Parathyroid adenoma (tissue), 2 donors: Measurements from ENCODE around the gene S1PR3.

ENCODE experiments used
- H2AFZ ChIP-seq: fragments of 300-600 bp; sonication (generic); one replicate; pipeline ENCODE4 v1.7.0; 2017; ENCODE audit warnings: antibody characterized with exemption, mild to moderate bottlenecking
- H3K27ac ChIP-seq: fragments of 300-600 bp; sonication (generic); one replicate; pipeline ENCODE4 v1.7.0; 2017
- H3K27me3 ChIP-seq: fragments of 300-600 bp; sonication (generic); one replicate; pipeline ENCODE4 v1.7.0; 2017; ENCODE audit warnings: low read length; ENCODE audit not compliant: control insufficient read depth, insufficient read depth
- H3K36me3 ChIP-seq: fragments of 300-600 bp; sonication (generic); one replicate; pipeline ENCODE4 v1.7.0; 2017; ENCODE audit warnings: low read length; ENCODE audit not compliant: control insufficient read depth, insufficient read depth
- H3K4me1 ChIP-seq: fragments of 300-600 bp; sonication (generic); one replicate; pipeline ENCODE4 v1.7.0; 2017; ENCODE audit warnings: control low read depth
- H3K4me2 ChIP-seq: fragments of 300-600 bp; sonication (generic); one replicate; pipeline ENCODE4 v1.7.0; 2017; ENCODE audit warnings: low read length
- H3K4me3 ChIP-seq: fragments of 300-600 bp; sonication (generic); one replicate; pipeline ENCODE4 v1.7.0; 2017; ENCODE audit warnings: low read depth, low read length
- H3K79me2 ChIP-seq: fragments of 300-600 bp; sonication (generic); one replicate; pipeline ENCODE4 v1.7.0; 2017; ENCODE audit warnings: control low read depth
- H3K9ac ChIP-seq: fragments of 300-600 bp; sonication (generic); one replicate; pipeline ENCODE4 v1.7.0; 2017; ENCODE audit warnings: mild to moderate bottlenecking
- H3K9me3 ChIP-seq: fragments of 300-600 bp; sonication (generic); one replicate; pipeline ENCODE4 v1.7.0; 2017; ENCODE audit warnings: low read length; ENCODE audit not compliant: control insufficient read depth
- CTCF ChIP-seq: fragments of 300-600 bp; sonication (generic); IDR thresholded peaks from one replicate; pipeline ENCODE4 v1.7.0; 2017; ENCODE audit warnings: antibody characterized with exemption, mild to moderate bottlenecking
- donor health status: primary hyperparathyroidism.

Gene S1PR3

GRCh38 chr9:89032173-89032572 is 40.9 kb downstream of the S1PR3 start:
- no peak for TF ChIP-seq CTCF
- H3K27ac ChIP-seq = no peak overlapping the region
- H2AFZ ChIP-seq = no peak overlapping the region
- H3K4me3 ChIP-seq = no peak overlapping the region
- H3K4me2 ChIP-seq = no peak overlapping the region
- no peaks in the 10 kb centered on the region for H3K79me2 ChIP-seq
- no peaks in the 10 kb centered on the region for H3K9me3 ChIP-seq
- H3K9ac ChIP-seq = no peak overlapping the region
- no peaks in the 10 kb centered on the region for H3K4me1 ChIP-seq
- no peaks in the 10 kb centered on the region for H3K36me3 ChIP-seq
- no peaks in the 10 kb centered on the region for H3K27me3 ChIP-seq

GRCh38 chr9:89032661-89033060 is 41.4 kb downstream of the S1PR3 start:
- H3K4me3 ChIP-seq = no peak overlapping the region
- H3K9ac ChIP-seq = no peak overlapping the region

GRCh38 chr9:89036383-89036782 is 45.1 kb downstream of the S1PR3 start:
- Histone ChIP-seq H3K9me3 (no peaks in the 10 kb centered on the region), H2AFZ (no peak overlapping the region), H3K27me3 (no peaks in the 10 kb centered on the region), H3K4me3 (no peak overlapping the region), H3K4me1 (no peaks in the 10 kb centered on the region), H3K4me2 (no peak overlapping the region), H3K27ac (no peak overlapping the region), H3K9ac (no peak overlapping the region), H3K36me3 (no peaks in the 10 kb centered on the region), H3K79me2 (no peaks in the 10 kb centered on the region)
- no peak for TF ChIP-seq CTCF

More at GRCh38 chr9:89032661-89033060, 41.4 kb downstream of the S1PR3 start:
- H3K36me3 ChIP-seq = no peaks in the 10 kb centered on the region
- no peak overlapping the region for H3K4me2 ChIP-seq
- H3K27ac ChIP-seq = no peak overlapping the region
- H2AFZ ChIP-seq = no peak overlapping the region
- H3K4me1 ChIP-seq = no peaks in the 10 kb centered on the region
- H3K79me2 ChIP-seq = no peaks in the 10 kb centered on the region
- TF ChIP-seq CTCF = no peak
- no peaks in the 10 kb centered on the region for H3K9me3 ChIP-seq
- no peaks in the 10 kb centered on the region for H3K27me3 ChIP-seq

- H3K27ac ChIP-seq = no peak overlapping the region
- no peaks in the 10 kb centered on the region for H3K79me2 ChIP-seq
- no peak for TF ChIP-seq CTCF
- H3K4me2 ChIP-seq = no peak overlapping the region
- H3K4me3 ChIP-seq = no peak overlapping the region
- no peaks in the 10 kb centered on the region for H3K9me3 ChIP-seq
- no peak overlapping the region for H3K9ac ChIP-seq
- no peaks in the 10 kb centered on the region for H3K36me3 ChIP-seq
- H2AFZ ChIP-seq = no peak overlapping the region
- H3K27me3 ChIP-seq = no peaks in the 10 kb centered on the region
- H3K4me1 ChIP-seq = no peaks in the 10 kb centered on the region
Measured at GRCh38 chr9:89036891-89037290, 45.6 kb downstream of the S1PR3 start.

GRCh38 chr9:89037346-89037745 is 46.1 kb downstream of the S1PR3 start:
- Histone ChIP-seq H3K27me3 (no peaks in the 10 kb centered on the region), H3K4me1 (no peaks in the 10 kb centered on the region), H3K4me3 (no peak overlapping the region), H3K9me3 (no peaks in the 10 kb centered on the region), H2AFZ (no peak overlapping the region), H3K9ac (no peak overlapping the region), H3K4me2 (no peak overlapping the region), H3K79me2 (no peaks in the 10 kb centered on the region), H3K27ac (no peak overlapping the region), H3K36me3 (no peaks in the 10 kb centered on the region)
- TF ChIP-seq CTCF = no peak
